Heart left ventricle (tissue), 16 donors: ENCODE measurements around the gene SMOC1. TPM values are rescaled to one million over a fixed set of nuclear protein-coding genes. Genes with fewer than 3 reads are reported as not detected.
"Not testable (repeated sequence)": the region's sequence is repeated elsewhere in the genome, so short reads cannot be mapped to it uniquely, and the experiment has no call there.

Source experiments
- ATAC-seq, 4 donors: fragments of 200-7000 bp; cut with Tn5 transposase; one replicate each; pipeline ENCODE4 v1.9.1; 2020 to 2022; ENCODE audit warnings: moderate library complexity in 4 of 4, mild to moderate bottlenecking in 3 of 4, moderate number of reproducible peaks in 1 of 4
- DNase-seq, 5 donors: peaks; one replicate each; pipeline ENCODE4 v3.0.0-alpha.2; 2020
- H3K27ac ChIP-seq, 12 donors: fragments of 200-600 bp; sonication (generic) in 4 of 12; one replicate each; pipeline versions ENCODE4 v1.5.0 to v1.8.0; 2016 to 2022; ENCODE audit warnings: mild to moderate bottlenecking in 2 of 12
- H3K27me3 ChIP-seq, 9 donors: fragments of 200-600 bp; sonication (generic) in 2 of 9; one replicate each; pipeline versions ENCODE4 v1.5.1 to v1.8.0; 2016 to 2022; ENCODE audit warnings: mild to moderate bottlenecking in 3 of 9
- H3K36me3 ChIP-seq, 9 donors: fragments of 200-600 bp; sonication (generic) in 2 of 9; one replicate each; pipeline versions ENCODE4 v1.5.0 to v1.8.0; 2018 to 2022; ENCODE audit warnings: mild to moderate bottlenecking in 2 of 9
- H3K4me1 ChIP-seq, 12 donors: fragments of 200-600 bp; sonication (generic) in 4 of 12; one replicate each; pipeline versions ENCODE4 v1.5.0 to v1.8.0; 2016 to 2022; ENCODE audit warnings: mild to moderate bottlenecking in 3 of 12
- H3K4me3 ChIP-seq, 12 donors: fragments of 200-600 bp; sonication (generic) in 4 of 12; one replicate each; pipeline versions ENCODE4 v1.5.0 to v1.8.0; 2017 to 2022; ENCODE audit warnings: mild to moderate bottlenecking in 9 of 12, moderate library complexity in 4 of 12
- H3K9me3 ChIP-seq, 12 donors: fragments of 200-600 bp; sonication (generic) in 4 of 12; one replicate each; pipeline versions ENCODE4 v1.5.0 to v1.8.0; 2016 to 2022; ENCODE audit warnings: mild to moderate bottlenecking in 1 of 12
- CTCF ChIP-seq, 12 donors: fragments of 200-600 bp; sonication (generic) in 4 of 12; IDR thresholded peaks; one replicate each; pipeline versions ENCODE4 v1.5.0 to v1.8.0; 2018 to 2022; ENCODE audit warnings: antibody characterized with exemption in 12 of 12, mild to moderate bottlenecking in 5 of 12
- POLR2A ChIP-seq, 2 donors: fragments of 450-650 bp; IDR thresholded peaks; one replicate each; pipeline ENCODE4 v1.6.1; 2017; ENCODE audit warnings: antibody characterized with exemption in 2 of 2, mild to moderate bottlenecking in 2 of 2, moderate library complexity in 2 of 2
- WGBS, 4 donors: extraction: QIAGEN DNeasy Blood & Tissue Kit in 2 of 4; methylation state at CpG; one replicate each; pipeline versions ENCODE4 v1.1.5 to v1.1.7; 2013 to 2018; 5-methylcytosine and 5-hydroxymethylcytosine counted together
- intact Hi-C, 10 donors: fragments of 100-400 bp; cut with DNase I; formaldehyde crosslinking; loops; one replicate each; pipeline versions ENCODE4 v1.11.1 to v1.14.2; 2022
- polyA plus RNA-seq, 2 donors: library from polyadenylated mRNA; stranded (reverse); fragments of 200-250 nt; gene quantifications; one replicate each; pipeline ENCODE4 v1.2.3, GENCODE V29; 2013
- total RNA-seq, 9 donors: library from RNA; depleted of rRNA in 2 of 9; stranded (reverse); fragments of >200 nt in 2 of 9; fragmentation: NEBNext Ultra II Directional in 3 of 9; extraction: Animal tissue kit (Norgen Biotek cat#: 25700) in 3 of 9; gene quantifications; one replicate each; pipeline versions ENCODE4 v1.1.0 to v1.2.4, GENCODE V29; 2016 to 2023
- donor health status: ischemic (EF 13 %, LVEDD 7.1; RV severe dilation, severe dysfunction).
- donor health status: healthy with polysubstance abuse.
- donor health status: DM: no; HTN: yes; CAD: no.
- donor health status: DM: no; HTN: no; CAD: no.
- donor health status: ischemic (EF 25% LVEDD 6.9; RV normal size, moderate dysfunction).
- donor health status: ischemic (EF 25% LVEDD 5.7; RV mildly dilated, moderate dysfunction).
- donor health status: healthy.
- donor health status: DM: yes; HTN: yes; CAD: no.
- donor health status: ischemic (EF 35%, LVEDD 5.7; RV mildly dilated, moderate dysfunction).
- donor health status: nonischemic (EF 11% LVEDD 7.7; RV severe dilation, severe dysfunction).
- donor health status: DM: yes; HTN: yes; CAD: no.
- donor health status: PGD.
- donor health status: ischemic (EF 29% LVEDD 5.4; RV normal size, mild dysfunction).
- donor health status: nonischemic (EF 23%, LVEDD 6.1; RV moderate dilation, normal function).

The SMOC1 gene
- total and polyA plus RNA-seq, 11 donors = 0.57 to 2.8 (median 0.85) TPM; not detected in 2

GRCh38 chr14:69896972-69897371 lies 17.8 kb downstream of the SMOC1 start:
- H3K27ac ChIP-seq = no peak overlapping the region
- TF ChIP-seq POLR2A (IDR thresholded peaks at IDR 0.05) = no peak
- no peak overlapping the region for H3K4me3 ChIP-seq
- ATAC-seq (no peak), DNase-seq (no peak)
- H3K9me3 ChIP-seq = peaks cover 0 to 32% (median 15%) of the 10 kb centered on the region in 12 donors
- H3K36me3 ChIP-seq = no peaks in the 10 kb centered on the region
- intact Hi-C loops = no loop called here
- peaks cover 0 to 13% (median 0%) of the 10 kb centered on the region in 9 donors for H3K27me3 ChIP-seq
- WGBS, 4 donors = 76 to 91% (median 82%) methylated on average over 2 of the region's 2 CpGs
- no peaks in the 10 kb centered on the region for H3K4me1 ChIP-seq

- Histone ChIP-seq H3K36me3 (no peaks in the 10 kb centered on the region), H3K27ac (no peak overlapping the region), H3K27me3 (peaks cover 0 to 4% (median 0%) of the 10 kb centered on the region in 9 donors), H3K9me3 (peaks cover 0 to 32% (median 15%) of the 10 kb centered on the region in 12 donors), H3K4me1 (no peaks in the 10 kb centered on the region), H3K4me3 (no peak overlapping the region)
- DNase-seq = no peak
- ATAC-seq = no peak
- TF ChIP-seq POLR2A (IDR thresholded peaks at IDR 0.05) (no peak), CTCF (IDR thresholded peaks at IDR 0.05) (no peak)
- 39 to 72% (median 72%) methylated on average over 1 of the region's 1 CpG for WGBS, 4 donors
- intact Hi-C loops = no loop called here
These were observed 21.4 kb downstream of the SMOC1 start for GRCh38 chr14:69900603-69901002.

GRCh38 chr14:69901113-69901951 lies 22.1 kb downstream of the SMOC1 start:
- intact Hi-C loops = no loop called here
- H3K27ac ChIP-seq = no peak overlapping the region
- H3K4me3 ChIP-seq = no peak overlapping the region
- H3K27me3 ChIP-seq = peaks cover 0 to 4% (median 0%) of the 10 kb centered on the region in 9 donors
- no peaks in the 10 kb centered on the region for H3K36me3 ChIP-seq
- DNase-seq (no peak), ATAC-seq (no peak)
- H3K9me3 ChIP-seq = peaks cover 0 to 27% (median 13%) of the 10 kb centered on the region in 12 donors
- TF ChIP-seq CTCF (IDR thresholded peaks at IDR 0.05) (no peak), POLR2A (IDR thresholded peaks at IDR 0.05) (no peak)
- WGBS, 4 donors = 33 to 71% (median 50%) methylated on average over 1 of the region's 1 CpG
- no peaks in the 10 kb centered on the region for H3K4me1 ChIP-seq

GRCh38 chr14:69903046-69903445 lies 23.8 kb downstream of the SMOC1 start:
- ATAC-seq, H3K4me3 ChIP-seq, H3K4me1 ChIP-seq, H3K27me3 ChIP-seq, DNase-seq, intact Hi-C loops, H3K27ac ChIP-seq, H3K9me3 ChIP-seq, H3K36me3 ChIP-seq: not testable (repeated sequence)
- 93 to 97% (median 95%) methylated on average over 20 to 29 of the region's 29 CpGs for WGBS, 4 donors

- no peak for DNase-seq
- Histone ChIP-seq H3K4me1 (no peaks in the 10 kb centered on the region), H3K9me3 (no peaks in the 10 kb centered on the region), H3K36me3 (no peaks in the 10 kb centered on the region), H3K27me3 (peaks cover 0 to 4% (median 0%) of the 10 kb centered on the region in 9 donors), H3K4me3 (no peak overlapping the region), H3K27ac (no peak overlapping the region)
- TF ChIP-seq CTCF (IDR thresholded peaks at IDR 0.05) = no peak
- TF ChIP-seq POLR2A (IDR thresholded peaks at IDR 0.05) = no peak
- intact Hi-C loops = no loop called here
- ATAC-seq = no peak
- 62 to 87% (median 75%) methylated on average over 1 of the region's 1 CpG for WGBS, 4 donors
These were observed 25.0 kb downstream of the SMOC1 start for GRCh38 chr14:69904246-69904645.
